HG02759 (cell line): ENCODE measurements around the gene SRP9.
A peak's percentile ranks its signal among the peaks of the same experiment; 100 is the strongest.
"Not testable (repeated sequence)": the region's sequence is repeated elsewhere in the genome, so short reads cannot be mapped to it uniquely, and the experiment has no call there.

ENCODE experiments used
- ATAC-seq: cut with Tn5 transposase; IDR thresholded peaks from one replicate; pipeline ENCODE4 v1.9.1; 2021; ENCODE audit warnings: mild to moderate bottlenecking, moderate library complexity; ENCODE audit not compliant: unreplicated experiment

SRP9 gene

DNA sequence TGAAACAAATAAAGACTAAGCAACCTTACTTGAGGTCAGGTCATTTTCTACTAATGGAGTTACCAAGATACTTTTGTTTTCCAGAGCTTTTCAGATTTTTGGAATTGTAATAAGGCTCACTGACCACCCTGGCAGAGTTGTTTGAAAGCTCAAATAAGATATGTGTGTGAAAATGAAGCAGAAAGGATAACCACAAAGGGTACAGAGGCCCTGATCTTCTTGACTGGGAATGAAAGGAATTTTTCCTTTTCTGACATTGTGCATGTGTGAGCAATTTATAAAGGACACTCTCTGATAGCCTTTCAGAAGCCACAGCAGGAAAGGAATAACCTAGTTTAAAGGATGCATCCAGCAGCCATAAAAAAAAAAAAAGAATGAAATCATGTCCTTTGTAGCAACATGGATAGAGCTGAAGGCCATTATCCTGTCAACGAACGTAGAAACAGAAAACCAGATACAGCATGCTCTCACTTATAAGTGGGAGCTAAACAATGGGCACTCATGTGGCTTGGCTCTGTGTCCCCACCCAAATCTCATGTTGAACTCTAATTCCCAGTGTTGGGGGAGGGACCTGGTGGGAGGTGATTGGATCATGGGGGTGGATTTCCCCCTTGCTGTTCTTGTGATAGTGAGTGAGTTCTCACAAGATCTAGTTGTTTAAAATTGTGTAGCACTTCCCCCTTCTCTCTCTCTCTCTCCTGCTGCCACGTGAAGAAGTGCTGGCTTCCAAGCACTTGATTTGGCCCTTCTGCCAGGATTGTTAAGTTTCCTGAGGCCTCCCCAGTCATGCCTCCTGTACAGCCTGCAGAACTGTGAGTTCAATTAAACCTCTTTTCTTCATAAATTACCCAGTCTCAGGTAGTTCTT is 3.1 kb upstream of the SRP9 start:
- ATAC-seq: no peak

DNA sequence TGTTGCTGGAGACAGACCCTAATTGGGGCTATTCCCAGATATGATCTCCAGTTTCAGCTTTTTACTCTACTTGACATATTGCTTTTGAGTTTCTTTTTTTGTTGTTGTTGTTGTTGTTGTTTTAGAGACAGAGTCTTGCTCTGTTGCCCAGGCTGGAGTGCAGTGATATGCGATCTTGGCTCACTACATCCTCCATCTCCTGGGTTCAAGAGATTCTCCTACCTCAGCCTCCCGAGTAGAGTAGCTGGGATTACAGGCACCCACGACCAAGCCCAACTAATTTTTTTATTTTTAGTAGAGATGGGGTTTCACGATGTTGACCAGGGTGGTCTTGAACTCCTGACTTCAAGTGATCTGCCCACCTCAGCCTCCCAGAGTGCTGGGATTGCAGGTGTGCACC is 1.3 kb upstream of the SRP9 start:
- no peak for ATAC-seq

DNA sequence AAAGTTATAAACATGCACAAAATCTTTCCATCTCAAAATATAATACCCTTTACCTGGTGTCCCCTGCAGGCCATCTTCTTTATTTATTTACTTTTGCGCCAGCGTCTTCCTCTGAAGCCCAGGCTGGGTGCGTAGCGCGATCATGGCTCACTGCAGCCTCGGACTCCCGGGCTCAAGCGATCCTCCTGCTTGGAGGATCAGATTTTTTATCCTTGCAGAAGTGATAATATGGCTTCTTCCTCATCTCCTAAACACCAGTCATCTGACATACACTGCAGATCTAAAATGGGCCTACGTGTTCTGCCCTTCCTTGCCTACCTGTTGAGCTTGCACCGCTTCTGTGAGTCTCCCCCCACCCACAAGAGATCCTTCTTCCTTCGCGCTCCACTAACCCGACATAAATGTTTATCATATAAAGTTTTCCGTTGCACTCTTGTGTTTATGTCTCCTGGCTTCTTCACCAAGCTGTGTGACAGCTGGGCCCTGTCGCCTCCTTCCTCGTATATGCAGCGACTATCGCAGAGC is 506 bp upstream of the SRP9 start:
- ATAC-seq: peak; percentile 16

DNA sequence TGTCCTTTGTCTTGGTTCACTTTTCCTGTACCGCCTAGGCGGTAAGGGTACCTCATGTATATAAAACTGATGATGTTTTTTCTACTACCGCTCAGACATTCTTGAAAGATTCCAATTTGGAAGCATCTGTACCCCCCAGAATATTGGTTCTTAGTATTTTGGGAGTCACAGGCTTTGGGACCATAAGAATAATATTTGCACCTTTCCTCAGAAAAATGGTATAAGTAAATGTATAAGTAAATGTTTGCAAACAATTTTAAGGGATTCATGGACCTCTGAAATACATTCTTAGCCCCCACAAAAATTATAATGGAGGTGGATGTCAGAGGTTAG is 677 bp downstream of the SRP9 start:
- no peak for ATAC-seq

DNA sequence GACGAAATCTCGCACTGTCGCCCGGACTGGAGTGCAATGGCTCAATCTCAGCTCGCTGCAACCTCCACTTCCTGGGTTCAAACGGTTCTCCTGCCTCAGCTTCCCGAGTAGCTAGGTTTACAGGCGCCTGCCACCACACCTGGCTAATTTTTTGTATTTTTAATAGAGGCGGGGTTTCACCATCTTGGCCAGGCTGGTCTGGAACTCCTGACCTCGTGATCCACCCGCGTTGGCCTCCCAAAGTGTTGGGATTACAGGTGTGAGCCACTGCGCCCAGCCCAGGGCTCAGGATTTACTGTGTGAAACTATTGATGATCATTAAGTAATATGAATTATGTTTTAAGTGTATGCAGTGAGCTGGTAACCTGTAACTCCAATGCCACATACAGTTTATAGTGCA is 1.5 kb downstream of the SRP9 start:
- ATAC-seq: not testable (repeated sequence)

DNA sequence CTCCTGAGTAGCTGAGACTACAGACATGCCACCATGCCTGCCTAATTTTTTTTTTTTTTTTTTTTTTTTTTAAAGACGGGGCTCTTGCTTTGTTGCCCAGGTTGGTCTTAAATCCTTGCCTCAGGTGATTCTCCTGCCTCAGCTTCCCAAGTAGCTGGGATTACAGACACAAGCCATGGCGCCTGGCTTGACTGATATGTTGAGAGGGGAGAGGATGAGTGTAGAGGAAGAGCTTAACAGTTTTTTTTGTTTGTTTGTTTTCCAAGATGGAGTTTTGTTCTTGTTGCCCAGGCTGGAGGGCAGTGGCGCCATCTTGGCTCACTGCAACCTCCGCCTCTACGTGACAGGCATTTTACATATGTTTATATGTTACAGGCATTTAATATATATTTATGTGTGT is 2.5 kb downstream of the SRP9 start:
- ATAC-seq: no peak

DNA sequence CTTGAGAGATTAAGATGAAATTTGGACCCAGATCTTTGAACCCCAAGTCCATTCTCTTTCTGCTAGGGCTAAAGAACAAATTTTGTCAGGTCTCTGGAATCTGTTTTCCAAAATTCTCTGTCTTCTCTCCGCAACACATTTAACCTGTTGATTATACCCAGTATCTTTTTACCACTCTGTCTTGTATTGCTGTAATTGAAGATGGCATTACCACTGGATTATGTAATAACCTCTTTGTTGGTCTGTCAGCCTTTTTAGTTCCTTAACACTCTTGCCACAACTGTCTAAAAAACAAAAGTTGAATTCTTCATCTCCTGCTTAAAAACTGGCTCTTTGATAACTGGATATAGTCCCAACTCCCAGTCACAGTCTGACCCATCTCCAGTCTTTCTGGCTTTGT is 3.0 kb downstream of the SRP9 start:
- ATAC-seq: no peak

DNA sequence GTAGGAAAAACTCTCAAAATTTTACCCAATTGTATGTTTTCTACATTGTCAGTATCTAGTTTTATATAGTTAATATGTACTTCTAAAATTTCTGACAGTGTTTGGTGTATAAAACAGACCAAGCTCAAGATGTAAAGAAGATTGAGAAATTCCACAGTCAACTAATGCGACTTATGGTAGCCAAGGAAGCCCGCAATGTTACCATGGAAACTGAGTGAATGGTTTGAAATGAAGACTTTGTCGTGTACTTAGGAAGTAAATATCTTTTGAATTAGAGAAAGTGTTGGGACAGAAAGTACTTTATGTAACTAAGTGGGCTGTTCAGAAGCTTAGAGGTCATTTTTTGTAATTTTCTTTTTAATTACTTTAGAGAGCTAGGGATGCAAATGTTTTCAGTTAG is 11.5 kb downstream of the SRP9 start:
- ATAC-seq: not testable (repeated sequence)

DNA sequence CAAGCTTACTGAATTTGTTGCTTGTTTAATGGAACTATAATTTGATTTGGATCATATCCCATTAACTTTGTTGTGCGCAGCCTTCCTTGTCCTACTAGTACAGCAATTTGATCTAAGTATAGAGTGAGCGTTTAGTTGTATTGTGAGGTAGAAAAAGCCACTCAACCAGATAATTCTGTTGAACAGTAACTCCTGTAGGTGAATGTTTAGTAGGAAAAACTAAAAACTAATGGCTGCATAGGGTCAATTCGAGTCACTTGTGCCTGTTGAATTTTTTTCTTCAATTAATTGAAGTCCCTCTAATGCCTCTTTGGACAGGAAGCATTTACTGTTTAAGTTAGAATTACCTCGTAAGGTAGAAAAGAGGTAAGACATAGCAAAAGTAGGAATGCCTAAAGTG is 17.3 kb downstream of the SRP9 start:
- ATAC-seq: no peak

DNA sequence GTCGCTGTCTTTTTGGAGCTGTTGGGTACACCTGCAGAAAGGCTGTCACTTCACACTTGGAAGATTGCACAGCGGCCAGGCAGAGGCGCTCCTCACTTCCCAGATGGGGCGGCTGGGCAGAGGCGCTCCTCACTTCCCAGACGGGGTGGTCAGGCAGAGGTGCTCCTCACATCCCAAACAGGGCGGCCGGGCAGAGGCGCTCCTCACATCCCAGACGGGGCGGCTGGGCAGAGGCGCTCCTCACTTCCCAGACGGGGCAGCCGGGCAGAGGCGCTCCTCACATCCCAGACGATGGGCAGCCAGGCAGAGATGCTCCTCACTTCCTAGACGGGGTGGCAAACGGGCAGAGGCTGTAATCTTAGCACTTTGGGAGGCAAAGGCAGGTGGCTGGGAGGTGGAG is 18.5 kb downstream of the SRP9 start:
- not testable (repeated sequence) for ATAC-seq

DNA sequence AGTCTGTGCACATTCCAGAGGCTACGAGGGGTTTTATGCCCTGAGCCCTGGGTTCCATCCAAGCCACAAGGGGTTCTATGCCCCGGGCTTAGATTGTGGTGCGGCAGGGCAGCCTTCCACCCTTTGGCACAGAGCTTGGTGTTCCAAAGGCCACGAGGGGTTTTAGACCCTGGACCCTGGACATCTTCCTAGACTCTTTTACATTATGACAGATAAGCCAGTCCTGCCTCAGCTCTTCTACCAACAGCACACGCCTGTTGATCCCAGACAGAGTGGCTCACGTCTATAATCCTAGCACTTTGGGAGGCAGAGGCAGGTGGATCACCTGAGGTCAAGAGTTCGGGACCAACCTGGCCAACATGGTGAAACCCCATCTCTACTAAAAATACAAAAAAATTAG is 23.5 kb downstream of the SRP9 start:
- ATAC-seq: not testable (repeated sequence)

DNA sequence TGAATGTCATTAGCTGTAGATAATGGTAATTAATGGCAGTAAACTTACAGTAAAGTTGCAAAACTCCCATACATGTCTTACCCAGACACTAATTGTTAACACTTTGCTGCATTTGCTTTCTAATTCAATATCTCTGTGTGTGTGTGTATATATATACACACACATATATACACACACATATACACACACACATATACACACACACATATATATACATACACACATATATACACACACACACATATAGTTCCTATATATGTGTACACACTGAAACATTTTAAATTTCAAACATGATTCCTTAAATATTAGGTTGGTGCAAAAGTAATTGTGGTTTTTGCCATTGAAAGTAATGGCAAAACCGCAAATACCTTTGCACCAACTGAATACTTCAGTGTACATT is 28.6 kb downstream of the SRP9 start:
- no peak for ATAC-seq

DNA sequence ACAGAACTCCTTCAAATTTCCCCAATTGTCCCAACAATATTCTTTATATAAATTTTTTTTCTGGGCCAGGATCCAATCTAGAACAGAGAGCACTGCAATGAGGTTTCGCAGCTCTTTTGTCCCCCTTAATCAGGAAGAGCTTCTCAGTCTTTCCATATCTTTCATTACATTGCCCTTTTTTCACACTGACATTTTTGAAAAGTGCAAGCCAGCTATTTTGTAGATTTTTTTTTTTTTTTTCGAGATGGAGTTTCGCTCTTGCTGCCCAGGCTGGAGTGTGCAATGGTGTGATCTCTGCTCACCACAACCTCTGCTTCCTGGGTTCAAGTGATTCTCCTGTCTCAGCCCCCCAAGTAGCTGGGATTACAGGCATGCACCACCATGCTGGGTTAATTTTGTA is 29.1 kb downstream of the SRP9 start:
- not testable (repeated sequence) for ATAC-seq

DNA sequence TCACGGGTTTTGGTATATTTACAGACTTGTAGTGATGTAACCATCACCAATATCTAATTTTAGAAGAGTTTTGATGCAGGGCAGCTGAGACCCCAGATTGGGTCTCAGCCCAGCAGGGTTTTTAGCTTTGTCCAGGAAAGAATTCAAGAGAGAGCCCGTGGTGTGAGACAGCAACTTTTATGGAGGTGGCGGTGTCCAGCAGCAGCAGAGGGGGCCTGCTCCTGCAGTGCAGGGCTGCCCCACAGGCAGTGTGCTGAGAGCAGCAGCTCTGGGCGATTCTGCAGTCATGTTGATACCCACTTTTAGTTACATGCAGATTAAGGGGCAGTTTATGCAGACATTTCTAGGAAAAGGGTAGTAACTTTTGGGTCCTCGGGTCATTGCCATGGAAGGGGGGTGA is 30.5 kb downstream of the SRP9 start:
- ATAC-seq: no peak

DNA sequence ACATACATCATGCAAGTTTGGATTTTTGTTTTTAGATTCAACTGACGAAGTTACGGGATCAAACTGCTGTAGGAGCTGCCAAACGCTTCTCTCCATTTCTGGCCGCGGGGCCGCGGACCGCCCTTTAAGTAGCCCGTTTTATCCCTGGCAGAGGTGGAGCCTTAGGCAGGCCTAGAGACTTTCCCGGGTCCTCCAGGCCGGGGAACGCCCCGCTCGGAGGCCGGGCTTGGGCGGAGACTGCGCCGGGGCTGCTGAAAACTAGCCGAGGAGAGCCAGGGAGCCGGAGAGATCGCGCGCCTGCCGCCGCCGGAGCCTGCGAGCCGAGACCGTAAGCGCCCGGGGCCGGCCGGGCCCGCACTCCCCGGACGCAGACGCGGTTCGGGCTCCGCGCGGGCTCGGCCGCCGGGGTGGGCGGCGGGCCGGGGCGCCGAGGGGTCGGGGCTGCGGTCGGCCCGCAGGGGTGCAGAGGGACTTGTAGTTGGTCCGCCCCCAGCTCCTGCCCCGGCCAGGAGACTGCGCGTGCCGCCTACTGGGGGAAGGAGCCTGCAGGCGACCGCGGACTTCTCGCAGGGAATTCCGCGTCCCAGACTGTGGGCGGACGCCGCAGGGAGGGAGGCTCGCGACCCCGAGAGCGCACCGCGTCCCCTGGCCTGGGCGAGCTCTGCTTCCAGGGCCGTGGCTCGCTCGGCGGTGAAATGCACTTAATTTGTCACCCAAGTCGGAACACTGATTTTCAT is 32.4 kb downstream of the SRP9 start, which contains the start of gene EPHX1:
Gene EPHX1, plus strand, starts transcription at position 283 of the 737 bp plus-strand sequence. CDS start 18,606 bp downstream, outside the sequence.
- ATAC-seq: peak; percentile 97

DNA sequence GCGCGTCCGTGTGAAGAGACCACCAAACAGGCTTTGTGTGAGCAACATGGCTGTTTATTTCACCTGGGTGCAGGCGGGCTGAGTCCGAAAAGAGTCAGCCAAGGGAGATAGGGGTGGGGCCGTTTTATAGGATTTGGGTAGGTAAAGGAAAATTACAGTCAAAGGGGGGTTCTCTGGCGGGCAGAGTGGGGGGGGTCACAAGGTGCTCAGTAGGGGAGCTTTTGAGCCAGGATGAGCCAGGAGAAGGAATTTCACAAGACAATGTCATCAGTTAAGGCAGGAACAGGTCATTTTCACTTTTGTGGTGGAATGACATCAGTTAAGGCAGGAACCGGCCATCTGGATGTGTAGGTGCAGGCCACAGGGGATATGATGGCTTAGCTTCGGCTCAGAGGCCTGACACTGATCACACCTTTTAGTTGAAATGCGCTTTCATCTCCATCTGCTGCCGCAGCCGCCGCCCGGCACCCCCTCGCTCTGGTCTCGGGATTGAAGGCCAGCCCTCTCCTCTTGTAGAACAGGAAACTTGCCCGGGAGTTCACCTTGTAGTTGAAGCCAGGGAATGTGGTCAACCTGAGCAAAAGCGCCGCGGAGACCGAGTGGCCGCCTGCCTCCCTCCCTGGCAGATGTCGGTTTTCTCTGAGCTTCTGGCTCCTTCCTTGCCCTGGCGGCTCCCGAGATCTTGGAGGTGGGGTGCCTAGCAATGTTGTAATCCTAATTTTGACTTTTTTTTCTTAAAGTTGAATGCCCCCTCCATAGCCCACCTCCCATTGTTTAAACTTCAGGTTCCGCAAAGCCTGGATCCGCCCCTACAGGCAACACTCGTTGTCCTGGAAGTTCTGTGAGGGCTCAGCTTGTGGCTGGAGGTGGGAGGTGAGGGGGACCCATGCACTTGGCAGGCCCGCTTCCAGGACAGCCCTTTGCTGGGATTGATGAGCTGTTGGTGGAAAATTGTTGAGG is 33.2 kb downstream of the SRP9 start:
- ATAC-seq: not testable (repeated sequence)

DNA sequence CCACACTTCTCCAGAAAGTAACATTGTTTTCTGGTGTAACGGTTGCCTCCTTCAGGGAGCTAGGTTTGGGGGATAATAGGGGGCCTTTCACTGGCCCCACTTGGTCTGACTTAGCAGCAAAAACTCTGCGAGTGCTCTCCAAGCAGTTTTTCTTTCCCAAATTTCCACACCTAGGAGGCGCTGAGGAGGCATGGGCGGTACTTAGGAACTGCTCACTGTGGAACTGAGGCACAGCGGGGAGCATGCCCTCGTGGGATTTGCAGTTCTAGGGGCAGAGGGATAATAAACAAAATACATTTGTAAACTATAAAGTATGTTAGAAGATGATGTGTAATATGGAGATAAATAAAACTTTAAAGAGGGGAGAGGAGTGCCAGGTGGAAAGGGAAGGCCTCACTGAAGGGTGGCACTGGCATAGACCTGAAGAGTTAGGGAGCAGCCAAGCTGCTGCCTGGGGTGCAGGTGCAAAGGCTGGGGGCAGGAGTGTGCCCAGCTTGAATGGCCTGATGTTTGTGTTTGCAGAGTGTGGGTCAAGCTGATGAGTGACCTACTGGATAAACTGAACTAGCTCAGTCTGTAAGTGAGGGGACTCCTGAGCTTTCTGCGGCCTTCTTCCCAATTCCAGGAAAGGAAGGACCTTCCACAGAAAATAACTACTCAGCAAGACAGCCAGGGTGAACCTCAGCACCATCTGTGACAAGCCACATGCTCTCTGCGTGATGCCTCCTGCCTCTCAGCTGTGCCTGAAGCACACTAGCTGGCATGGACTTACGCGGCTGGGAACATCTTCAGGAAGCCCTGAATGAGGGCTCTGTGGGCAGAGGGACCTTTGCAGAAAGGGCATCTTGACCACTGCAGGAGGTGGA is 34.2 kb downstream of the SRP9 start:
- no peak for ATAC-seq

DNA sequence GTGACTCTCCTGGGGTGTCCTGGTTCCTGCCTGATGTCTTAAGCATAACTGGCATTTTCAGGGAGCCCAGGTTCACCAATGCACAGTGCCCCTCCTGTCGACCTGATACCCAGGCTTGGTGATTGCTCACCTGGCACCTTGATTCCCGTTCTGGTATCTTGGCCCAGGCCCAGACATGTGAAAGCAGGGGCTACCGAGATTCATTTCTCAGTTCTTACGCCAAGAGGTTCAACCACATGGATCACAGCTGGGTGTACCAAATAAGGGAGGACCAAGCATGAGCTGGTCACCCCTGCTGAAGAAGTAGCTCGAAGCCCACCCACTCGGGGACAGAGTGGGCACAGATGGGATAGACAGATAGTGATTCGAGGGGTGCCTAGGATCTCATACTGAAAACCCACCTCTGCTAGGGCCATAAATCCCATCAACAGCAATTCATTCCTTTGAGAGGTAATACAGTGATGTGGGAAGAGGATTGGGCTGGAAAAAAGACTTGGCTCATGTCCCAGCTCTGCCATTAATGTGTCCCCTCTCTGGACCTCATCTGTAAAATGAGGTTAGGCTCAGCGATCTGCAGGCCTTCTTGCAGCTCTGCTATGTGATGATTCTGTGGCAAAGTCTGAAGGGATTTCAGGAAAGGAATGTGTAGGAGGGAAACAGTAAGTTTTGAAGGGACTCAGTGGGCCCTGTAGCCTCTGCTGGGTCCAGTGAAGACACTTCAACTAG is 35.0 kb downstream of the SRP9 start:
- ATAC-seq: no peak
